HG03196 (cell line): ENCODE results near the gene LAMA3.
A peak's percentile ranks its signal among the peaks of the same experiment; 100 is the strongest.

ENCODE experiments used
- ATAC-seq: cut with Tn5 transposase; IDR thresholded peaks from one replicate; pipeline ENCODE4 v1.9.1; 2021; ENCODE audit not compliant: unreplicated experiment

Gene LAMA3

DNA sequence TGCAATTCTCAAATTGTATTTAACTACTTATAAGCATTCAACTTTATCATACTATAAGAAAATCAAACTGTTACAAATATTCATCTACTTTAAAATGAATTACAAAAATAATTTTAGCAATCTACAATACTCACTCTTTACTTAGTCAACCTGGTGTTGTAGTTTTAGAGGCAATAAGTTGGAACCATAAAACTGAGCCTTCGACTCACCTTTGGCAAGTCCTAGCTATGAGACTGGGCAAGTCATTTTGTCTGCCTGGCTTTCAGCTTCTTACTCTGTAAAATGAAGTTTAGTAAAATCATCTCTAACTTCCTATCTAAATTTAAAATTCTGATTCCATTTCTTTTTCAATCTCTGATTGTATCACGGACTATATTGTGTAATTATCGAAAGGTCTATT, 161.0 kb downstream of the LAMA3 start:
- ATAC-seq = no peak

DNA sequence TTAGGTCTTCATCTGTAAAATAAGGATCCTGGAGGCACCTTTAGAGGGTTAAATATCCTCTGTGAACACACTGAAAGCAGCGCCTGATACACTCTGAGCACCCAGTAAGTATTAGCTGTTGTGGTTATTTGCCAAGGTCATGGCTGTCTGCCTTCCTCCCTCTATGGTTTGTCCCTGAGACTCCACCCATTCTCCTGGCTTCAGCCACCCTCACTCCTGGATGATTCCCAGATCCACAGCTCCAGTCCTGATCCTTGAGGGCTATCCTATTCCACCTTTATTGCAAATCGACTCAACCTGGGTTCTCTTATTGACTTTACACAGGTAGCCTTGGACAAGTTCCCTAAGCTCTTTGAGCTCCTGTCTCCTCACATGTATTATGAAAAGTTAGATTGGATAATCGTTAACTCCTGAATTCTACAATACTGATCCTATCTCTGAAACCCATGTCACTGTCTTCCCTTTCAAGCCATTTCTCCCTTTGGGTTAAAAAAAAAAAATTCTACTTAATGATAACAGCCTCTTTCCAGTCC, 162.3 kb downstream of the LAMA3 start:
- no peak for ATAC-seq

GRCh38 chr18:23852236-23853045, 163.2 kb downstream of the LAMA3 start:
- no peak for ATAC-seq

DNA sequence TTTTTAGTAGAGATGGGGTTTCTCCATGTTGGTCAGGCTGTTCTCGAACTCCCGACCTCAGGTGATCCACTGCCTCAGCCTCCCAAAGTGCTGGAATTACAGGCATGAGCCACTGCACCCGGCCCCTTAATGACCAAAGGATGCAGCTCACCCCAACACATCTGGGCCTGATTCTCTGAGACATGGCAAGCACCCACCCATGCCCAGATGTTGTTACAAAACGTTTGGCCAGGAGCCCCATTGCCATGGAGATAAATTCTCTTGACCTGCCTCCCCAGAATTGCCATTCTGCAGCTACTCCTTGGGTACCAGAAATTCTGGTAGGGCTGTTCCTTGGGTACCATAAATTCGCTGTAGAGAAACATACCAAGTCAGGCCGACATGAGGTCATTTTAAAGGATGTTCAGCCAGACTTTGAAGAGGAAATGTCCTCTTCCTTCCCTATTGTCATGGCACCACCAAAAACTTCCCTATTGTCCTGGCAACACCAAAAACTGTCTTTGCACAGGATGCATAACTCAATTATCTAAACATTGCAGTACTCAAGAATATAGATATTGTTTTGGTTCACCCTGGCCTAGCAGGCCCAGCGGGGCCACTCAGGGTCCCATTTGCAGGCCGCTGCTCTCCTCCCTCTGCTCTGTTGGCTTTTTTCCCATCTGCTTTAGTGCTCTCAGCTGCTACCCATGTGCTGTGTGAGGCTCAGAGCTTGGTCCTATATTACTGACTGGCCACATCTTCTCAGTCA, 164.4 kb downstream of the LAMA3 start:
- ATAC-seq = no peak

- no peak for ATAC-seq
Observed at GRCh38 chr18:23855721-23856120, 166.5 kb downstream of the LAMA3 start.

GRCh38 chr18:23856466-23857163, 167.4 kb downstream of the LAMA3 start:
- ATAC-seq = no peak

GRCh38 chr18:23857164-23857552, 167.9 kb downstream of the LAMA3 start:
- no peak for ATAC-seq

GRCh38 chr18:23857756-23858155, 168.5 kb downstream of the LAMA3 start:
- ATAC-seq = no peak

- no peak for ATAC-seq
Observed at GRCh38 chr18:23859466-23860336, 170.4 kb downstream of the LAMA3 start.

DNA sequence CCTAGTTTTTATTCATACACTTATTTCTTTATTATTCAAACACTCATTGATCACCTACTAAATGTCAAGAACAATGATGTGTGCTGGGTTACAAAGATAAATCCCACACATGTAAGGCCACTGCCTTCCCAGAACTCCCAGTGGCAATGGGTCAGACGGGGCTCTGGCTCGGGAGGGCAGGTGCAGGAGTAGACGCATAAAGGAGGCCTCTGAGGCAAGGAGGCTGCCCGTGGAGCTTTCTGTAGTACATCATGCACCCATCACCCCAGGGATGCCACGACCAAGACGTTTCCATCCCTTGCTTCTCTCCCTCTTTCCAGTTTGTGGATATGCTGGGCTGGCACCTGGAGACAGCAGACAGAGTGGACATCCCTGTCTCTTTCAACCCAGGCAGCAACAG, 172.1 kb downstream of the LAMA3 start:
- no peak for ATAC-seq

DNA sequence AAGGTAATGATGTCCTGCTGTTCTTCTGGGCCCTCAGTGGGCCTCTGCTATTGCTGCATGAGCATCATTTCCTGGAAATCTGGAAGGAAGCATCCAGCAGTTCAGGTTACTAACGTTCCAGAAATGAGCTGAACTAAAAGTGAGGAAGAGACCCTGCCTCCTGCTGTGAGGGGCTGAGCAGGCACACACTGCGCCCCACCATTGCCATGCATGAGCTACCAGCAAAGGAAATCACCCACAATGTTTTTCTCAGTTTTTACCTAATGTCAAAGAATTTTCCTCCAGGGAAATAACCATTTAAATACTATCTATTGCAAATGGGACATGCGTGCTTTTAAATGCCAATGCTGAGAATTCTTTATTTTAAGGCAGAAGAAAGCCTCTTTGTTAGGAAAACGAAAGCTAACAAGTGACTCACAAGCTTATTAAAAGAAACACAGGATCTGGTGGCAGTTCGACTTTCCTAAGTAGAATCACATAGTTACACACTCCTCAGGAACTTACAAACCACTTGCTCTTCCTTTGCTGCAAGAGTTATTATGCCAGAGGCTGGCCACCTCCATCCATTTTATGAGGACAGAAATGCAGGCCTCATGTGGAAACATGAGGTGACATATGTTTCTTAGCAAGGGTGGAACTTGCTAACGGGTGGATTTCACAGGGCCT, 172.7 kb downstream of the LAMA3 start:
- no peak for ATAC-seq

GRCh38 chr18:23864624-23865023, 175.4 kb downstream of the LAMA3 start:
- no peak for ATAC-seq

DNA sequence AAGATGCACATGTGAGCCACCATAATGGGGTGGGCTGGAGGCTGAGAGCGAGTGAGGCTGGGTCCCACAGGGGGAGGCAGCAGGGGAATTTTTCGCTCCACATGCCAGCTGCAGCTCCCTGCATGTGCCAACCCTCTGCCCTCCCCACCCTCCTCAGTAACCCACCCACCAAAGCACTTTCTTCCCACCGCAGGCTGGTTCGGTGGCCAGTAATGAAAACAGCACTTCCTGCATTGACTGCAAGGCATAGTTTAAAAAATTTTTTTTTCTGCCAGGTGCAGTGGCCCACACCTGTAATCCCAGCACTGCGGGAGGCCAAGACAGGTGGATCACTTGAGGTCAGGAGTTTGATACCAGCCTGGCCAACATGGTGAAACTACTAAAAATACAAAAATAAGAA, 177.8 kb downstream of the LAMA3 start:
- ATAC-seq = no peak

DNA sequence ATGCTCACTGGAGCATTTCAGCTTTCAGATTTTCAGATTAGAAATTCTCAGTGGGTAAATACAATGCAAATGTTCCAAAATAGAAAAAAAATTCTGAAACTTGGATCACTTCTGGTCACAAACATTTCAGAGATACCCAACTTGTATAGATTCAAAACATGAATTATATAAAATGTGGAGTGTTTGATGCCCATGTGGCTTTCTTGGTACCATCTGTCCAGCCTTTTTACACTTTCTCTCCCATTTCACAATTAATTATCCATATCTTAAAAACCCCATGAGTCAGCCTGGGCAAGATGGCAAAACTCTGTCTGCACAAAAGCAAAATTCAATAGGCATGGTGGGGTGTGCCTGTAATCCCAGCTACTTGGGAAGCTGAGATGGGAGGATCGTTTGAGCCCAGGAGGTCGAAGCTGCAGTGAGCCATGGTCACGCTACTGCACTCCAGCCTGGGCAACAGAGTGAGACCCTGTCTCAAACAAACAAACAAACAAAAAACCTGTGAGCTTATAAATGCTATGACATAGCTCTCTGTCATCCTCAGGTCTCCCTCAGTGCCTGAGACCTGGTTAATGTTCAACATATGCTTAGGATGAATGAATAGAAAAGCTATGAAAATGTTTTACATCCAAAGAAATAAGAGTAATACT, 179.0 kb downstream of the LAMA3 start:
- no peak for ATAC-seq

- ATAC-seq = no peak
Observed at GRCh38 chr18:23870676-23871380, 181.6 kb downstream of the LAMA3 start.

- ATAC-seq = peak; percentile 84
Observed at GRCh38 chr18:23871410-23871809, 182.2 kb downstream of the LAMA3 start.

DNA sequence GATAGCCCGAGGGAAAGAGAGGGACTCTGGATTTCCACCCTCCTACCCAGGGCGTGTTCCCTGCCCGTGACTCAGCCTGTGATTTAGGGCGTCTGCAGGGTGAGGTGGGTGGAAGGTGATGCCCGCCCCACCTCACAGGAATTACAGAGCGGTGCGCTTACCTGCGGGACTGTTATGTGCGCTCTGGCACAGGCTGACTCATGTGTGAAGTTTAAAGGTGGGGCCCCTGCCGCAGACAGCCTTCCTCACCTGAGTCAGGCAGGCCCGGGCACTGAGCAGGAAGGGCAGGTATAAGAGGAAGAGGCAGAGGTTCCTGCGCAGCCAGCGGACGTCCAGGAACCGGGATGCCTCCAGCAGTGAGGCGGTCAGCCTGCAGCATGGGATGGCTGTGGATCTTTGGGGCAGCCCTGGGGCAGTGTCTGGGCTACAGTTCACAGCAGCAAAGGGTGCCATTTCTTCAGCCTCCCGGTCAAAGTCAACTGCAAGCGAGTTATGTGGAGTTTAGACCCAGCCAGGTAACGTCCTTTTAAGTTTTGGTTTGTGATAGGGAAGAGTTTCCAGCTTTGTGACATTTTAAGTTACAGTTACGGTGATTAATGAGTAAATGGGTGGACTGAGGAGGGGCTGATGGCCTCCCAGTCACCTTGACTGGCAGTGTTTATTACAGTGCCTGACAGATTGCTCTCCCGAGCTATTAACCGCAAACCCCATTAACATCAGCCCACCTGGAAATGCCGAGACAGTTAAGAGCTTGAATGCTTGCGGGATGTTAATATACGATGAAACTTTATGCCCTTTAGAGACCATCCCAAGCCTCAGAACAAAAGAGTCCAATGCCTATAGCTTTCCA, 183.7 kb downstream of the LAMA3 start:
- ATAC-seq = no peak
